GM06990 (cell line): Measurements from ENCODE around the gene TM4SF1.

Experiments used
- DNase-seq: peaks from one replicate; pipeline ENCODE4 v3.0.0-alpha.2; 2011; ENCODE audit not compliant: insufficient read length; ENCODE audit errors: extremely low read depth
- H3K27me3 ChIP-seq: replicated peaks from 2 replicates; pipeline ENCODE4 v1.6.0; 2011; ENCODE audit warnings: low read length; ENCODE audit not compliant: control insufficient read depth, insufficient read depth
- H3K36me3 ChIP-seq: 2 replicates; pipeline ENCODE4 v1.5.1; 2011; ENCODE audit warnings: low read length; ENCODE audit not compliant: control insufficient read depth, insufficient read depth
- H3K4me3 ChIP-seq: replicated peaks from 2 replicates; pipeline ENCODE4 v1.5.1; 2011; ENCODE audit warnings: low read depth, mild to moderate bottlenecking, control low read depth, low read length
- CTCF ChIP-seq: IDR thresholded peaks from 2 replicates; pipeline ENCODE4 v1.5.1; 2011; ENCODE audit warnings: low read length, control low read depth, mild to moderate bottlenecking, inconsistent platforms; ENCODE audit not compliant: insufficient read depth, poor library complexity, severe bottlenecking

TM4SF1 gene

GRCh38 chr3:149327156-149327555 is 50.3 kb downstream of the TM4SF1 start:
- H3K27me3 ChIP-seq: no peaks in the 10 kb centered on the region
- H3K36me3 ChIP-seq: no peaks in the 10 kb centered on the region
- TF ChIP-seq CTCF: no peak
- no peak overlapping the region for H3K4me3 ChIP-seq
- DNase-seq: no peak

GRCh38 chr3:149325581-149325980 is 51.9 kb downstream of the TM4SF1 start:
- DNase-seq: no peak
- no peaks in the 10 kb centered on the region for H3K27me3 ChIP-seq
- TF ChIP-seq CTCF: no peak
- no peaks in the 10 kb centered on the region for H3K36me3 ChIP-seq
- H3K4me3 ChIP-seq: no peak overlapping the region

- H3K36me3 ChIP-seq: no peaks in the 10 kb centered on the region
Observed at GRCh38 chr3:149324332-149324731, 53.1 kb downstream of the TM4SF1 start.

GRCh38 chr3:149321640-149322039 is 55.8 kb downstream of the TM4SF1 start:
- Histone ChIP-seq H3K4me3 (no peak overlapping the region), H3K36me3 (no peaks in the 10 kb centered on the region), H3K27me3 (no peaks in the 10 kb centered on the region; the same call in 1 of the 2 replicates)
- TF ChIP-seq CTCF: no peak
- no peak for DNase-seq

More at GRCh38 chr3:149324332-149324731, 53.1 kb downstream of the TM4SF1 start:
- no peak for TF ChIP-seq CTCF
- Histone ChIP-seq H3K27me3 (no peaks in the 10 kb centered on the region; the same call in 1 of the 2 replicates), H3K4me3 (no peak overlapping the region)
- no peak for DNase-seq

GRCh38 chr3:149321136-149321535 is 56.3 kb downstream of the TM4SF1 start:
- Histone ChIP-seq H3K4me3 (no peak overlapping the region), H3K27me3 (no peaks in the 10 kb centered on the region; the same call in 1 of the 2 replicates), H3K36me3 (no peaks in the 10 kb centered on the region)
- TF ChIP-seq CTCF: no peak
- DNase-seq: no peak

GRCh38 chr3:149319750-149320149 is 57.7 kb downstream of the TM4SF1 start:
- no peaks in the 10 kb centered on the region; the same call in 1 of the 2 replicates for H3K27me3 ChIP-seq

More at GRCh38 chr3:149319750-149320149, 57.7 kb downstream of the TM4SF1 start:
- no peak for DNase-seq
- no peaks in the 10 kb centered on the region for H3K36me3 ChIP-seq
- no peak overlapping the region for H3K4me3 ChIP-seq
- TF ChIP-seq CTCF: no peak
